Keratinocyte (primary cell): Measurements from ENCODE around the gene SPDYE3.

Experiments used
- CTCF ChIP-seq, 3 experiments: IDR thresholded peaks in 1 of 3; conservative IDR thresholded peaks in 1 of 3; optimal IDR thresholded peaks in 1 of 3; 2 replicates in 2 of 3; 3 replicates in 1 of 3; pipeline versions ENCODE3 to v1.5.1; 2011; ENCODE audit warnings: low read length in 3 of 3, mild to moderate bottlenecking in 3 of 3, moderate library complexity in 2 of 3, control low read depth in 1 of 3, inconsistent platforms in 1 of 3; ENCODE audit not compliant: insufficient read depth in 2 of 3; ENCODE audit errors: extremely low read depth in 1 of 3
- EZH2 ChIP-seq: IDR thresholded peaks from one replicate; pipeline ENCODE4 v1.6.1; 2012; ENCODE audit warnings: inconsistent platforms, mild to moderate bottlenecking, low read length, moderate library complexity

- TF ChIP-seq CTCF (optimal IDR thresholded peaks at IDR 0.05 in 1 of 3, IDR thresholded peaks at IDR 0.05 in 1 of 3, conservative IDR thresholded peaks at IDR 0.05 in 1 of 3; ENCODE audit: extremely low read depth in 1 of 3, insufficient read depth in 2 of 3, low read length in 3 of 3) (no peak), EZH2 (no peak)
Measured at GRCh38 chr7:100358027-100358856, 50.7 kb downstream of the SPDYE3 start, which contains the start of gene PILRB.
